HG02642 (cell line): ENCODE results near the gene CHAF1A.

ENCODE experiments used
- ATAC-seq: cut with Tn5 transposase; IDR thresholded peaks from one replicate; pipeline ENCODE4 v1.9.1; 2021; ENCODE audit warnings: mild to moderate bottlenecking; ENCODE audit not compliant: unreplicated experiment, poor library complexity

CHAF1A gene

GRCh38 chr19:4376991-4377781, 25.3 kb upstream of the CHAF1A start:
- ATAC-seq, result no peak

DNA sequence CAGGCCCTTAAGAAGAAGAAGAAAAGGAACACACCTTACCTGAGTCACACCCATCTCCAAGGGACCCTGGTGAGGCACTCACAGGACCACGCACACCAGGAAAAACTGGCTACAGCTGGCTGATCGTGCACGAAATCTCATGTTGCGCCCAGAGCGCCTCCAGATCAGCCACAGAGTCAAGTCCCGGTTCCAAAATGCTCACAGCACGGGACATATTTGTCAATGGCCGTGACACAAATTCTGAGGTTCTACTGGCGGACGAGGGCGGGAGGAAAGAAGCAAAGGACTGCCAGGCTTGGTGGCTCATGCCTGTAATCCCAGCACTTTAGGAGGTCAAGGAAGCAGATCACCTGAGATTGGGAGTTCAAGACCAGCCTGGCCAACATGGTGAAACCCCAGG, 23.6 kb upstream of the CHAF1A start:
- ATAC-seq, result no peak

- ATAC-seq, result no peak
Observed at GRCh38 chr19:4379383-4380253, 22.8 kb upstream of the CHAF1A start.

DNA sequence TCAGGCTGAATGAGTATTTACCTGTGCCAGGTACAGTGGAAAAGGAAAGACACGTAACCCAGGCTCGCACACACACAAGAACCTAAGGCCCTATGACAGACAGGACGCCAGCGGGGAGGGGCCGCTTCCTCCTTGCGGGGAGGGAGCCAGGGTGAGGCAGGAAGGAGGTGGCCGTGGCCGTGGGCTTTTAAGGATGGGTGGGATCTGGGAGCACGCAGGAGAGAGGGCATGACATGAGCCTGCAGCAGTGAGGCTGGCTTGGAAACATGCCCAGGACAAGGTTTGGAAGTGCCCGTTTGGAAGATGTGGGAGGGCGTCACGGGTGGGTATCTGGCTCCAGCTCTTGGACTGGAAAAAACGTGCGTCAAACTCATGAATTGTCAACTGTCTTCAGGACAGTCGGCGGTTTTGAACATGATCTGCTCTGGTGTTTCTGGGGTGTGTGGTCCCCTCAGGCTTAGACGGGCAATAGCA, 22.1 kb upstream of the CHAF1A start:
- ATAC-seq, result no peak

- no peak for ATAC-seq
Observed at GRCh38 chr19:4385291-4386040, 17.0 kb upstream of the CHAF1A start.

DNA sequence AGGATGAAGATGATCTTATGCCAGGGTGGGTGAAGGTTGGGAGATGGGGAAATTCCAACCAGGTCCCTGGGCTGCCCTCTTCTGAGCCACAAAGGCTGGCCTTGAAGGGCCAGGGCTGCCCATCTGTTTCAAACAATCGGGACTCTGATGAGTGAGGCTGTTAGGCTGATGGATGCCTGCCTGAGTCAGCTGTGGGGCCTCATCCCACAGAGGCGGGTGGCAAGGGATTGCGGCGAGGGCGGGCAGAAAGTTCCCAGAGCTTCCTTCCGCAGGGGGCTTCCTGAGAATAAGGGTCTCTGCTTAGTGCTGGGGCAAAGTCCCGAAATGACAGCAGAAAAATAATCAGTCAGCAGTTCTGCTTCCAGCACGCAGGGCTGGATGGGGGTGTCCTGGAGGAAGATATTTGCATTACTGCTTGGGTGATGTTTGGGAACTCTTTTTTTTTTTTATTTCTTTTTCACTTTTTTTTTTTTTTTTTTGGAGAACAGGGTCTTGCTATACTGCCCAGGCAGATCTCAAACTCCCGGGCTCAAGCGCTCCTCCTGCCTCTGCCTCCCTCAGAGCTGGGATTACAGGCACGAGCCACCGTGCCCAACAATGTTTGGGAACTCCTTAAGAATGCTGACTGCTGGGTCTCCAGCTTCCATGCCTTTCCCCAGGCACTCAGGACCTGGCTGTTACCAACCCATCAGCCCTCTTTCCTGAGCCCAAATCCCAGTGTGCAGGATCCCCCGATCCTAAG, 16.2 kb upstream of the CHAF1A start:
- no peak for ATAC-seq

DNA sequence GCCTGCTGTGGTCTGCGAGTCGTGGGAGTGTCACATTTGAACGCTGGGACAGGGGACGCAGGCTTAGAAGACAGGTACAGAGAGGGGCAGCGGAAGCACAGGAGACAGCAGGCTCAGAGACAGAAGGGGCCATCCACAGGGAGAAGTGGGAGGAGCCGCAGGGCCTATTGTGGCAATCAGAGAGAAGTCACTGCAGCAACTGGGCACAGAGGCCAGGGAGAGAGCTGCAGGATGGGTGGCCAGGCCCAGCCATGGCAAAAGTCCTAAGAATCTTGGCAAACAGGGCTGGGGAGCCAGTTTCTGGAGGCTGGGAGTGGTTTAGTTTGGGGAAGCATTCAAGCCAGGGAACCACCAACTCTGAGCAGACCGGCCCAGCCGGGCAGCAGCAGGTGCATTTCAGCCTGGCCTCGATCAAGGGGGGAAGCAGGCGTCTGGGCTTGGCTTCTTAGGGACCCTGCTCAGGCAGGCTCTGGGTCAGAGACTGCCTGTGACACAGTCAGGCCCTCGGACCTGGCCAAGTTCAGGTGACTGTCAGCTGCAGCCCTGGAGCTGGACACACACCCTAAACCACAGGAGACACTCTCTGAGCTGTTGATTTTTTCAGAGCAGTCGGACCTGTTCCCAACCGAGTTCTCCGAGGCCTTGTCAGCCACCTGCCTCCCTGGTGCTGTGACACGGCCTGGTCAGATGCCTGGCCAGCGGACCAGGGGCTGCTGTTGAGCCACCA, 13.9 kb upstream of the CHAF1A start:
- no peak for ATAC-seq

DNA sequence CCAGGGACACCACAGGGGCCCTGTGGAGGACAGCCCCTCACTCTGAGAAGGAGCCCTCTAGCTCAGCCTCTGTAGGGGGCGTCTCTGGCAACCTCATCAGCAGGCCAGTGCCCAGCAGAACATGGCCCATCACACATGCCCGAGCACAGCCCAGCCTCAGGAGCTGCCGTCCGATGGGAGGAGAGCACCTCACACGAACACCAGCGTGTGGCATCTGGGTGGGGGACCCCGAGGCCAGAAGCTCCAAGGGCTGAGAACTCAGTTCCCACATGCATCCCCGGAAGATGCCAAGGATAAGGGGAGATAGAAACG, 13.4 kb upstream of the CHAF1A start:
- no peak for ATAC-seq

GRCh38 chr19:4389511-4390016, 12.9 kb upstream of the CHAF1A start:
- ATAC-seq, result no peak

DNA sequence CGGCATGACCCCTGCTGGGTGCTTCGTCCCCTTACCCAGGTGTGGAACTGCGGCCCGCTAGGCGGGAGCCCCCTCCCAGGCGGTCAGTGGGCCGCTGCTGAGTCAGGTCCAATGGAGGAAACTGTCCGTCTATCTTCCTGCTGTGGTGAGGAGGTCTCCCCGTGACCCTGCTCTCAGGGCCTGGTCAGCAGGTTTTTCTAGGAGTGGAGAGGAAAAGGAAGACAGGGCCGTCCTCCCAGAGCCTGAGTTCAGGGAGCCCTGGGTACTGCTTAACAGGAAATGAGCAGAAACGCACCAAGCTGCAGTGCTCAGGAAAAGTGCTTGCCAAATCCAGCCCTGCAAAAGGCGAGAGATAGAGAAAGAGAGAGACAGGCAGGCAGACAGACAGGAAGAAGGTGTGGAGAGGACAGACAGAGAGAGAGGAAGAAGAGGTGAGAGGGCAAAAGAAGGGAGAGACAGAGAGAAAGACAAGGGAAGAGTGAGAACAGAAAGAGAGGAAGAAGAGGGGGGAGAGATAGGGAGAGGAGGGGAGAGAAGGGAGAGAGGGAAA, 12.3 kb upstream of the CHAF1A start:
- no peak for ATAC-seq

DNA sequence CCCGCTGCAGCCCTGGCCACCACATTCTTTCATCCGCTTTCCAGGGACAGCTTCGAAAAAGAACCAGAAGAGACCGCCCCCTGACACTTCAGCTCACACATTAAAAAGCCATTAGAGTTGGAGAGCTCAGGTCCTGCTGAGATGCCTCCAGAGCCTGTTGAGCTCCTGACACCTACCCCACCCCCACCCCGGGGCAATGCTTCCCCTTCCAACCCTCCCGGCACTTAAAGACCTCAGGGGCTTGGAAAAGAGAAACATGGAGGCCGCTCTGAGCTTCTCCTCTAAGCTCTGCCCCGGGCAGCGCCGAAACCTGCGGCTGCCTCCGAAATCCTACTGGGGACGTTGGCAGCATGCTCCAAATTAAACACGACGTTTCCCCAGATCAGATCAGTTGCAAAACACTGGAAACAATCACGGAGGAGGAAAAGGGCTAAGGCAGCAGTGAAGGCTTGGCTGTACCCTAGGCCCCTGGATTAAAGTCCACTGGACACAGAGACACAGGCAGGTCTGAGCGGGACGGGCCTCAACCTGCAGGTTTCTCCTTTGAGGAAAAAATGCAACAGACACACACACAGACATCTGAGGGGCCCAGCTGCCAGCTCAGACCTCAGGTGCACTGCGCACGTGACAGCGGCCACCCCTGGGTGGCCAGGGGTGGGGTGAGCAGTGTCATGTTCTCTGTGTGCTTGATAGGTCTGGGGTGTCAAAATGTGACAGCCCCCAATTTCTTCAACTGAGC, 11.7 kb upstream of the CHAF1A start:
- no peak for ATAC-seq

- ATAC-seq, result no peak
Observed at GRCh38 chr19:4391306-4391693, 11.1 kb upstream of the CHAF1A start.

DNA sequence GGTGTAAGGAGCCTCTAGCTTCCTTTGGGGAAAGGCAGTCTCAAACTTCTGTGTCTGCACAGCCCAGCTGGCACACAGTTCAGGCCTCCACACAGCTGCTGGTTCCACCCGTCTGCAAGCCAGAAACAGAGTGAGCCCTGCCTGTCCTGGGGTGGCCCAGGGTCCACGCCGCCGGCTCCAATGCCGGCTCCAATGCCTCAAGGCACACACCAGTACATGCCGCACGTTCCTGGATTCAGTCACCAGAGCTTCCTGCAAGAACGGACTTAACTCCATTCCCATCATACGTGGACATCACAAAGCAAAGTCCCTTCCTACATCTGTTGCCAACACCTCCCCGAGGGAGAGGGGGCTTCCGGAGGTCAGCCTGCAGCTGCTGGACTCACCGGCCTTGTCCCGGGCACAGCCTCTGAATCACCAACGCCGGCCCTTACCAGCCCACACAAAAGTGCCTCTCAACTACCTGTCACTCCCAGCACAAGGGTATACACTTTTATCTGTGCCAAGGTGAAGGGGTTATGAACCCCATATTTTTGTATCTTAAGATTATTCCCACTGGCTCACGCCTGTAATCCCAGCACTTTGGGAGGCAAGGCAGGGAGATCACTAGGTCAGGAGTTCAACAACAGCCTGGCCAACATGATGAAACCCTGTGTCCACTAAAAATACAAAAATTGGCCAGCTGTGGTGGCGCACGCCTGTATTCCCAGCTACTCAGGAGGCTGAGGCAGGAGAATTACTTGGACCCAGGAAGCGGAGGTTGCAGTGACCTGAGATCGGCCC, 10.5 kb upstream of the CHAF1A start:
- no peak for ATAC-seq

GRCh38 chr19:4393947-4394590, 8.4 kb upstream of the CHAF1A start:
- ATAC-seq, result no peak

DNA sequence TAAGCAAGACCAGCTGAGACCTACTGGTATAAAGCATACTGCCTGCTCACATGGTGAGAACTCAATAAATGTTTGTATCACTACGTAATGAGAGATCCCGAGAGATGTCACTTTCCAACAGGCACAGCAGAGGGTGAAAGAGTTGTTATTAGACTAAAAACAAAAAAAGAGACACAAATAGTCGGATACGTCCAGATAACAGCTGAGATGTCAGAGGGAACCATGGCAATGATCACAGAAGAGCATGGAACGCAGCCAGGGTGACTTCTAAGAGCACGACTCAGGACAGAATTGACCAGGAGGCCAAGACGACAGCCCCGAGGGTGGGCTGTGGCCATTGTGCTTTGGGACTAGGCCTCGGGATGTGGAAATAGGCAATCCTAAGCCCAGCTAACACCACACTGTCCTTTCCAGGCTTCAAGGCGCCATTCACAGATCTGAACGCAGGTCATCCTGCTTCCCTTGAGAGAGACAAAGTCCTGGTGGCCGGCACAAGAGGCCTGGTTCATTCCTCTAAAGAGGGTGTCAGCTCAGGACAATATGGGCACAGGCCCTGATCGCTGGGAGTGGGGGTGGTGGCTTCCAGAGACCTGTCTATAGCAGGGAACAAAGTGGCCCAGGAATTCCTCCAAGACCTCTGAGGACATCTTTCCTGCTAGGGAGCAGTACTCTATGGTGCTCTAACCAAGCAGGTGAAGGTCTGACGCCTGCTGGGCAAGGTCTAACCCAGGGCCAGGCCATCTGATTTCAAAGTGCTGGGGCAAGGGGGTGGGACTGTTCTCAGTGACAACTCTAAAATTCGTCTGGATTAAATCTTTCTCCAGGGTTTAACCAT, 5.3 kb upstream of the CHAF1A start:
- no peak for ATAC-seq

GRCh38 chr19:4399812-4400134, 2.7 kb upstream of the CHAF1A start:
- peak; percentile 12 for ATAC-seq
